GM21619 (cell line): ENCODE results near the gene ACO2.
A peak's percentile ranks its signal among the peaks of the same experiment; 100 is the strongest.
"Not testable (repeated sequence)": the region's sequence is repeated elsewhere in the genome, so short reads cannot be mapped to it uniquely, and the experiment has no call there.

Experiments
- ATAC-seq: cut with Tn5 transposase; IDR thresholded peaks from one replicate; pipeline ENCODE4 v1.9.1; 2021; ENCODE audit not compliant: unreplicated experiment

The ACO2 gene

GRCh38 chr22:41447435-41448188, 21.3 kb upstream of the ACO2 start:
- no peak for ATAC-seq

- peak; percentile 41 for ATAC-seq
These were observed 20.6 kb upstream of the ACO2 start for GRCh38 chr22:41448189-41448808.

GRCh38 chr22:41458161-41458728, 10.7 kb upstream of the ACO2 start:
- no peak for ATAC-seq

GRCh38 chr22:41459431-41459830, 9.5 kb upstream of the ACO2 start:
- ATAC-seq, result no peak

GRCh38 chr22:41460071-41460470, 8.8 kb upstream of the ACO2 start:
- not testable (repeated sequence) for ATAC-seq

GRCh38 chr22:41461901-41462300, 7.0 kb upstream of the ACO2 start:
- no peak for ATAC-seq

- ATAC-seq, result peak; percentile 16
These were observed 418 bp downstream of the ACO2 start for GRCh38 chr22:41469218-41469851.

- no peak for ATAC-seq
These were observed 2.0 kb downstream of the ACO2 start for GRCh38 chr22:41470886-41471285.

GRCh38 chr22:41471568-41471967, 2.7 kb downstream of the ACO2 start:
- ATAC-seq, result no peak

- no peak for ATAC-seq
These were observed 6.0 kb downstream of the ACO2 start for GRCh38 chr22:41474872-41475451.

- no peak for ATAC-seq
These were observed 9.6 kb downstream of the ACO2 start for GRCh38 chr22:41478473-41478872.

GRCh38 chr22:41478891-41479521, 10.1 kb downstream of the ACO2 start:
- no peak for ATAC-seq

- ATAC-seq, result no peak
These were observed 10.9 kb downstream of the ACO2 start for GRCh38 chr22:41479671-41480396.

GRCh38 chr22:41480397-41480735, 11.4 kb downstream of the ACO2 start:
- ATAC-seq, result no peak

GRCh38 chr22:41481131-41481830, 12.4 kb downstream of the ACO2 start:
- ATAC-seq, result no peak

GRCh38 chr22:41481925-41482318, 13.0 kb downstream of the ACO2 start:
- no peak for ATAC-seq

- no peak for ATAC-seq
These were observed 13.5 kb downstream of the ACO2 start for GRCh38 chr22:41482319-41482935.

- no peak for ATAC-seq
These were observed 16.1 kb downstream of the ACO2 start for GRCh38 chr22:41485033-41485432.
